ENCODE measurements around the gene NEK4.

The NEK4 gene

GRCh38 chr3:52777959-52778805, 7.4 kb upstream of the NEK4 start:
- DNase-seq (ENCODE audit: low spot score), result no peak

GRCh38 chr3:52777127-52777958, 6.6 kb upstream of the NEK4 start, which contains the start of gene ITIH1:
Gene ITIH1 (plus strand): TSS chr3:52777599. CDS start chr3:52777616, 17 bp downstream.
- DNase-seq (ENCODE audit: low spot score), result no peak

GRCh38 chr3:52776486-52776885, 5.7 kb upstream of the NEK4 start:
- peak; percentile 7 for DNase-seq (ENCODE audit: low spot score)

- DNase-seq (ENCODE audit: low spot score), result no peak
Measured at GRCh38 chr3:52775877-52776276, 5.1 kb upstream of the NEK4 start.

- DNase-seq (ENCODE audit: low spot score), result no peak
Measured at GRCh38 chr3:52774901-52775864, 4.4 kb upstream of the NEK4 start.

DNA sequence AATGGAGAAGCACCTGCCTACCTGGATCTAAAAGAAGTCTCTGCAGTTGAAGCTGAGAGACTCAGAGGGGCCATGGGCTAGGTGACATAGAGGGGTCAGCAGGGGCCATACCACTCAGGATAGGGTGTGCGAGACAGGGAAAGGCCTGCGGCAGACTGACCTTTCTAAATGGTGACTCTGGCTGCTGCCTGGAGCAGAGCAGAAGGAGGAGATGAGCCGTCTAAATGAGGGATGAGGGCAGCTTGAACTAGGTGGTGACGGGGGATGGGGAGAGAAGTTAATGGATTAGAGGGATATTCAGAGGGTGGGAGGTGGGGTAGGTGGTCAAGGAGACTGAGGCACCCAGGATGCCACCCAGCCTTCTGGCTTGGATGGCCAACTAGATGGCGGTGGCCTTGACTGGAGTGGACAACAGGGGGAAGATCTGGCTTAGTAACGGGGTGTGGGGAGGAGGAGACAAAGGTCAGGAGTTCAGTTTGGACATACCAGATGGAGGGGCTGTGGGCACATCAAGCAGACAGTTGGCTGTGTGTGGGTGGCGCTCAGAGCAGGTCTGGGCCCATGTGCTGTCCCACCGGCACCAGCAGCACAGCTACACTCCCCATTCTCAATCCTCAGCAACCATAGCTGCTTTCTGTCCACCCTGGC, 3.5 kb upstream of the NEK4 start:
- DNase-seq (ENCODE audit: low spot score), result no peak

GRCh38 chr3:52773361-52774065, 2.8 kb upstream of the NEK4 start:
- no peak for DNase-seq (ENCODE audit: low spot score)

DNA sequence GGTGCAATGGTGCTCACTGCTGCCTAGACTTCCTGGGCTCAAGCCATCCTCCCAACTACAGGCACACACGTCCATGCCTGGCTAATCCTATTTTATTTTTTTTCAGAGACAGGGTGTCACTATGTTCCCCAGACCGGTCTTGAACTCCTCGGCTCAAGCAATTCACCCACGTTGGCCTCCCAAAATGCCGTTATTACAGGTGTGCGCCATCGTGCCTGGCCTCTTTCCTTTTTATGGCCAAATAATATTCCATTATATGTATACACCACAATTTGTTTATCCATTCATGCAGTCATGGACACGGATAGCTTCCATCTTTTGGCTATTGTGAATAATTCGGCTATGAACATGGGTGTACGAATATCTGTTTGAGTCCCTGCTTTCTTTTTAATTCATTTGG, 962 bp upstream of the NEK4 start:
- no peak for DNase-seq (ENCODE audit: low spot score)

DNA sequence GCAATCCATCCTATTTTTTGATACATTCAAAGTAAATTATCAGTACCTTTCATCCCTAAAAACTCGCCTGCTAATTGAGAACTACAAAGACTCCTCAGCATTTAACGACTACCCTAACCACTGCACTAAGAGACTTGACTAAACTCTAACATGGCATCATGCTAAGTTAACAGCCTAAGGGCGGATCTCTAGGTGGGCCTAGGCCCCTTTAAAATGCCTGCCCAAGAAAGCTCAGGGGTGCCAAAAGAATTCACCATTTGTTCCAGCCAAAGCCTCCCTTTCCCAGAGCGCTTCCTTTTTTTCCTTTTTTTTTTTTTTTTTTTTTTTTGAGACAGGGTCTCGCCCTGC, 568 bp upstream of the NEK4 start:
- DNase-seq (ENCODE audit: low spot score), result no peak

GRCh38 chr3:52769786-52770455, 819 bp downstream of the NEK4 start:
- DNase-seq (ENCODE audit: low spot score), result no peak

- DNase-seq (ENCODE audit: low spot score), result no peak
Measured at GRCh38 chr3:52763466-52763865, 7.3 kb downstream of the NEK4 start.

GRCh38 chr3:52756141-52756540, 14.6 kb downstream of the NEK4 start:
- no peak for DNase-seq (ENCODE audit: low spot score)

DNA sequence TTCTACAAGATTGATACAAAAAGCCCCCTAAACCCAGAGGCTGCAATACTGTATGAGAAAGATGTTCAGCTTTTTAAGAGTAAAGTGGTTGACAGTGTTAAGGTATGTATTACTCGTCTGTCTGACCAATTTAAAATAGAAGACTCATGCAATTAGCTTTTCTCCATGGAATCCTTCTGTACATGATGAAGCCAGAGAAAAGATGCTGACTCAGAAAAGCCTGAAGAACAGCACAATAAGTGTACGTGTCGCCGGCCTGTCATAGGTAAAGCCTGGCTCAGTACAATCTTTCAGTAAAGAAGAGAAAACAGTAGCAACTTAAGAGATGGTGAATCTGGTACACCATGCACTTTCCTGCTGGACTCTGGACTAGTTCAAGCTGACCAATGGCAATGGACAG, 16.4 kb downstream of the NEK4 start:
- no peak for DNase-seq (ENCODE audit: low spot score)

DNA sequence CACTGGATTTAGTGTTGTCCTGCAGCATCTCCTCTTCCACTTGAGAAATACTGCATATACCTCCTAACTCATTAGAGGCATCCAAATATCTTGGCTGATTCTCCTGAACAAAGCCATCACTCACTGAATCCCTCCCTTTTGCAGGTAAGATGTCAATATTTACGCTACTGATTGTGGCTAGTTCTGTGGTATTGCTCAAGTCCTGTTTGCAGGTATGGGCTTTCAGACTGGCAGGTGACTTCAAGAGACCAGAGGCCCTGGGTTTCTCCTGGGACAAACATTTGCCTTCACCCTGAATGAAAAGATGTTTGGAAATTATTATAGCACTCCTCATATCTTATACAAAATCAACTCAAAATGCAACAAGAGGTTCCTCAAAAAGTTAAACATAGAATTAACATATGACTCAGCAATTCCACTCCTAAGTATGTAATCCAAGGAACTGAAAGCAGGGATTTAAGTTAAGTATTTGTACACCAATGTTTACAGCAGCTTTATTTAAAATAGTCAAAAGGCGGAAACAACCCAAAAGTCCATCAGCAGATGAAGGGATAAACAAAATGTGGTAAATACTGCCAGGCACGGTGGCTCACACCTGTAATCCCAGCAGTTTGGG, 18.6 kb downstream of the NEK4 start:
- no peak for DNase-seq (ENCODE audit: low spot score)

DNA sequence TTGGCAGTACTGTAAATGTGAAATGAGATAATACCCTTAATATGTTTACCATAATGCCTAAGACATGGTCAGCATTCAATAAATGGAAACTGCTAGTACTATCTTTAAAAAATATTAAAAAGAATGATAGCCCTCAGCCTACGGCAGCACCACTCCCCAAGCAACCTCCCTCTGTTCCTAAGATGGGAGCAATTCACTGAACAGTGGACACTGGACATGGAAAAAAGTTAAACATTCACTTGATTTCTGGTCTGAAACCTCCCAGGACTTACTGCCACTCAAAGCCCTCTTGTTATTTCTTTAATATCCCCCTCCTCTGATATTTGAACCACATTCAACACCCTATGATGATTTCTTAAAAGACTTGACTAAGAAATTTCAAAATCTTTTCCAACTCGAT, 27.0 kb downstream of the NEK4 start:
- DNase-seq (ENCODE audit: low spot score), result no peak

DNA sequence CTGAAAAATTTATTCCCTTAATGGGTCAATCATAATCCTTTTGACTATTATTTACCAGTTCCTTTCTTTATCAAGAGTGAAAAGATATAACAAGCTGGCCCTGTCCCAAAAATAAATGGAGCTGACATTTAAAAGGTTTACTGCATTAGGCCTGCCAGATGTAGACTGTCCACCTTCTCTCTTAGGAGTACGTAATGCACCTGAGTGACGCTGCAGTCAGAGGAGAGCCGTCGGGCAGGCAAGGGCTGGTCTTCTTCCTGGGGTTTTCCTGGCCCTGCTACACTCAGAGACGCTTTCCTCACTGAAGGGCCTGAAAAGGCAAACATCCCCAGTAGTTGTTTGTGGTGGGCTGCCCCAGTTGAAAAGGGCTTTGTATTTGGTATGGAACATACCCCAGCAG, 27.6 kb downstream of the NEK4 start:
- no peak for DNase-seq (ENCODE audit: low spot score)

DNA sequence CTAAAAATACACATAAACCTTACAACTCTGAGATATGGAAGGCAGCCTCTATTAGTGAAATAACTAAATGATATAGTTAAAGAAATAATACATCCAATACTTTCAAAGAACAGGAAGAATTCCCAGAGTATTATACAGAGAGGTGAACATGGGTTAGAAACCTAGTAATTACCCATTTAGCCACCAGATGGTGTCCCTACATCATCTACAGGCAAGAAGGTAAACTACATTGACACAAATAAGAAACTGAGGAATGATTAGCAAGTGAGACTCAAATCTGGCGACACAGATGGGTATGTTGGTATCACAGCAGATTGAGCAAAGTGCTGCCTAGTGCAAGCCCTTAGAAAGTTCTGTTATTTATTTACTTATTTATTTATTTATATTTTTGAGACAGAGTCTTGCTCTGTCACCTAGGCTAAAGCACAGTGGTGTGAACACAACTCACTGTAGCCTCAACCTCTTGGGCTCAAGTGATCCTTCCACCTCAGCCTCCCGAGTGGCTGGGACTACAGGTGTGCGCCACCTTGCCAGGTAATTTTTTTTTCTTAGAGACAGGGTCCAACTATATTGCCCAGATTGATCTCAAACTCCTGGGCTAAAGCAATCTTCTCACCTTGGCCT, 28.2 kb downstream of the NEK4 start:
- DNase-seq (ENCODE audit: low spot score), result peak; percentile 5

GRCh38 chr3:52739730-52740129, 31.0 kb downstream of the NEK4 start:
- DNase-seq (ENCODE audit: low spot score), result no peak

GRCh38 chr3:52733256-52733891, 37.4 kb downstream of the NEK4 start:
- no peak for DNase-seq (ENCODE audit: low spot score)

All from LoVo (cell line).